Hindlimb muscle (tissue), 1 donor: ENCODE measurements around the gene SYNJ2. TPM values are rescaled to one million over a fixed set of nuclear protein-coding genes. Genes with fewer than 3 reads are reported as not detected.
"Not testable (repeated sequence)": the region's sequence is repeated elsewhere in the genome, so short reads cannot be mapped to it uniquely, and the experiment has no call there.

Experiments
- DNase-seq: peaks from one replicate; pipeline ENCODE4 v3.0.0-alpha.2; 2013
- polyA plus RNA-seq: library from polyadenylated mRNA; unstranded; fragments of 120-200 nt; gene quantifications from one replicate; pipeline ENCODE4 v1.2.1, GENCODE V29; 2013; ENCODE audit not compliant: insufficient read length

Gene SYNJ2, protein sequence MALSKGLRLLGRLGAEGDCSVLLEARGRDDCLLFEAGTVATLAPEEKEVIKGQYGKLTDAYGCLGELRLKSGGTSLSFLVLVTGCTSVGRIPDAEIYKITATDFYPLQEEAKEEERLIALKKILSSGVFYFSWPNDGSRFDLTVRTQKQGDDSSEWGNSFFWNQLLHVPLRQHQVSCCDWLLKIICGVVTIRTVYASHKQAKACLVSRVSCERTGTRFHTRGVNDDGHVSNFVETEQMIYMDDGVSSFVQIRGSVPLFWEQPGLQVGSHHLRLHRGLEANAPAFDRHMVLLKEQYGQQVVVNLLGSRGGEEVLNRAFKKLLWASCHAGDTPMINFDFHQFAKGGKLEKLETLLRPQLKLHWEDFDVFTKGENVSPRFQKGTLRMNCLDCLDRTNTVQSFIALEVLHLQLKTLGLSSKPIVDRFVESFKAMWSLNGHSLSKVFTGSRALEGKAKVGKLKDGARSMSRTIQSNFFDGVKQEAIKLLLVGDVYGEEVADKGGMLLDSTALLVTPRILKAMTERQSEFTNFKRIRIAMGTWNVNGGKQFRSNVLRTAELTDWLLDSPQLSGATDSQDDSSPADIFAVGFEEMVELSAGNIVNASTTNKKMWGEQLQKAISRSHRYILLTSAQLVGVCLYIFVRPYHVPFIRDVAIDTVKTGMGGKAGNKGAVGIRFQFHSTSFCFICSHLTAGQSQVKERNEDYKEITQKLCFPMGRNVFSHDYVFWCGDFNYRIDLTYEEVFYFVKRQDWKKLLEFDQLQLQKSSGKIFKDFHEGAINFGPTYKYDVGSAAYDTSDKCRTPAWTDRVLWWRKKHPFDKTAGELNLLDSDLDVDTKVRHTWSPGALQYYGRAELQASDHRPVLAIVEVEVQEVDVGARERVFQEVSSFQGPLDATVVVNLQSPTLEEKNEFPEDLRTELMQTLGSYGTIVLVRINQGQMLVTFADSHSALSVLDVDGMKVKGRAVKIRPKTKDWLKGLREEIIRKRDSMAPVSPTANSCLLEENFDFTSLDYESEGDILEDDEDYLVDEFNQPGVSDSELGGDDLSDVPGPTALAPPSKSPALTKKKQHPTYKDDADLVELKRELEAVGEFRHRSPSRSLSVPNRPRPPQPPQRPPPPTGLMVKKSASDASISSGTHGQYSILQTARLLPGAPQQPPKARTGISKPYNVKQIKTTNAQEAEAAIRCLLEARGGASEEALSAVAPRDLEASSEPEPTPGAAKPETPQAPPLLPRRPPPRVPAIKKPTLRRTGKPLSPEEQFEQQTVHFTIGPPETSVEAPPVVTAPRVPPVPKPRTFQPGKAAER (N-terminal part only)
- polyA plus RNA-seq = 9.8 TPM

DNA sequence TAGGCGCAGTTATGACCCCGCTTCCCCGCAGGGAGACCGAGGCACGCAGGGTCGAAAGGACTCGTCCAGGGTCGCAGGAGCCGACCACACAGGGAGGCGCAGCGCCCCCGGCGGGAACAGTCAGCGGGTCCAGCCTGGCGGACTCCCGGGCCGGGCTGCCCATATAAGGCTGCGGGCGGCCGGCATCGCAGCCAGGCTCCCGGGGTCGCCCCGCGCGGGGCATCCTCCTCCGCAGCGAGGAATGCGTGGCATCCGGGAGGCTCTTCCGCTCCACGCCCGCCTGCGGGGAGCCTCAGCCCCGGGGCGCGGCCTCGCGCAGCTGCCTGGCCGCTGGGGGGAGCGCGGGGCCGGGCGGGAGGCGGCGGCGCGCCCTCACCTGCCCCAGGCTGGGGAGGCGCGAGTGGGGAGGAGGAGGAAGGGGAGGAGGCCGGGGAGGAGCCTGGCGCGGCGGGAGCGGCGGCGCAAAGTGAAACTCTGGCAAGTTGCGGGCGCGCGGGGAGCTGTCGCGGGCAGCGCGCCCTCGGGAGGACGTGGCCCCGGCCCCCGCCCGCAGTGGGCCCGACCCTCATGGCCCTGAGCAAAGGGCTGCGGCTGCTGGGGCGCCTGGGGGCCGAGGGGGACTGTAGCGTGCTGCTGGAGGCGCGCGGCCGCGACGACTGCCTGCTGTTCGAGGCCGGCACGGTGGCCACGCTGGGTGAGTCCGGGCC, at the start of gene SYNJ2:
Gene SYNJ2 (plus strand): TSS at position 469 of the 707 bp plus-strand sequence. CDS start 99 bp downstream, at position 568.
- DNase-seq = peak; percentile 72

DNA sequence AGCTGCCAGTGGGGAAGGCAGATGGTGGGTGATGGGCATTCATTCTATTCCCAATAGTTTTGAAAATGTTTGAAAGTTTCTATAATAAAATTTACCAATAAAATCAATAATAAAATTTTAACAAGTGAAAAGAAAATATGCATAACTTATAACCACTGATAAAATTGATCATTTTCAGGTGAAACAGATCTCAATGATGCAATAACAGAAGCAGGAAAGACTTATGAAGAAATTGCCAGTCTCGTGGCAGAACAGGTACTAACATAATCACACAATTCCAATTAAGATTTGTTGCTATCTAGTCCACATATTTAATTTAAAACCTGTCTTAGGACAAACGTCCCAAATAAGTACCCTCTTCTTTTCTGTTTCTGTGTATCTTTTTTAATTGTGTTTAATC, 45.9 kb upstream of the SYNJ2 start:
- no peak for DNase-seq

DNA sequence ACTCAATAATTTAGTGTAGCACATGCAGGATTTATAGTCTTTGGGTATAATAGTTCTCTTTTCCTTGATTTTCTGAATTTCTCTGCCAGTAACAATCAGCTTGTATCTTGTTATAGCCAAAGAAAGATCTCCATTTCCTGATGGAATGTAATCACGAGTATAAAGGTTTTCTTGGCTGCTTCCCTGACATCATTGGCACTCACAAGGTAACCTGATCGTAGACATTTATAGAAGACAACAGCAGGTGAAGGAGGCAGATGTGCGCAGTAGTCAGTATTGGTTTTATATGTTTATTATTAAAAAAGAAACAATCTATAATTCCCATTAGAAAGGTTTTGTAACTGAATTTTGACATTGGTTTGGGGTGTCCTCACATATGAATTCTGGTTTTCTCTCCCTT, 44.3 kb upstream of the SYNJ2 start:
- DNase-seq = no peak

DNA sequence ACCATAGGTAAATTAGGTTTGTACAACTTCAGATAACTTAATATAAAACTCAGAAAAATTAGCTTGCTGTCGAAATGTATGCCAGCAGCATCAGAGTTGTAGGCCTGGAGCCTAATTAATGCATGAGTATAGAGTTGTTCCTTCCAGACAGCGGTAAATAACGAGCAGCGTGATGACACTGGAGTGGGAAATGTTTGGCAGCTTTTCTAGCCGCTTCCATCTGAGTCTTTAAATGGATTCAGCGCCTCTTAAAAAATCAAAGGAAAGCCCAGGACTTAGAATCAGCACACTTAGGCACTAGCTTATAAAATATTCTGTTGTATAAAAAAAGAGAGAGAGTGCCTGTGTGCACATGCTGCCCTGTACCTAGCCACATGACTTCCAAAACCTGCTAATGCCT, 43.7 kb upstream of the SYNJ2 start:
- no peak for DNase-seq

DNA sequence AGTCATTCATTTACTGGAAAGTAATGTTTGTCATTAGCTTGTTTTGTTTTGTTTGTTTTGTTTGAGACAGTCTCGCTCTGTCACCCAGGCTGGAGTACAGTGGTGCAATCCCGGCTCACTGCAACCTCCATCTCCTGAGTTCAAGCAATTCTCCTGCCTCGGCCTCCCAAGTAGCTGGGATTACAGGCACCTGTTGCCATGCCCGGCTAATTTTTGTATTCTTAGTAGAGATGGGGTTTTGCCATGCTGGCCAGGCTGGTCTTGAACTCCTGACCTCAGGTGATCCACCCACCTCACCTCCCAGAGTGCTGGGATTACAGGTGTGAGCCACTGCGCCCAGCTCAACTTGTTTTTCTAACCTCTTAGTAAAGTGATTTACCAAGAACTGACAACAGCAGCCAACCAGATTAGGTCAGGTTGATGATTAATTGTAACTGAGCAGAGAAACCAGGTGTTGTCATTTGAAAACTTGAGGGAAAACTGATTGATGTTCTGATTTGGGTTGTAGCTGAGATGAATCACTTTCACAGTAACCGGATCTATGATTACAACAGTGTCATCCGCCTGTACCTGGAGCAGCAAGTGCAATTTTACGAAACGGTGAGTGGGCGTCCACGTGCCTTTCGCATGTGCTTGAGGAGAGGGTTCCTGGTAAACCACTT, 41.2 kb upstream of the SYNJ2 start:
- not testable (repeated sequence) for DNase-seq

DNA sequence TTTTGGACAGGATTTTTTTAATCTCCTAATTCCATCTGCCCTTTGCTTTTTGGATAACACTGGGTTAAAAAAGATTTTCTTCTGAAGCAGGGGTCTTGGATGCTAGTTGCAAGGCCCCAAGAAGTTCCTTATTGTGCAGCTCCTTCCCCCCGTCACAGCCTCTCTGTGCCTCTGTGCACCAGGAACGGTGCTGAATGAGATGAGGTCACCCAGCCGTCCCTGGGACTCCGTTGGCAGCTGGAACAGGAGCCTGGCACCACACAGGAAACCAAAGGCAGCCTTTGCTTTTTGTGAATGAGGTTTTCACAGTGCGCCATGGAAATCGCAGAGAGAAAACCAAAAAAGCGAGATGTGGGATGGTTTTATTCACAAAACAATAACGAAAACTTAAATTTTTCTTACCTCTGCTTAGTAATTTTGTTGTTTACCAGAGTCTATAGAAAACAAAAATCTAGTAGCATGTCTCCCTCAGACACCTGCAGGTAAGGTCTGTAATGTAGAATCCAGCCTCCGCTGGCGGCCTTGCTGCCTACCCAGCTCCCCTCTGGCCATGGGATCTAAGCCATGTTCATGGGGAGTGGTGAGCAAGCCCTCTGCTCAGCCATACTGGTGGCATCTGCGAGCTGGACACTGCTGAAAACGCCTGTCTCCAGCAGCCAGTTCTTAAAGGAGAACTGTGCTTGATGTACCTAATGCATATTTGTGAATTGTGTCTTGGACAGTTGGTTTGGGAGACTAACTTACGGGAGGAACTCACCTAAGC, 40.4 kb upstream of the SYNJ2 start:
- no peak for DNase-seq

DNA sequence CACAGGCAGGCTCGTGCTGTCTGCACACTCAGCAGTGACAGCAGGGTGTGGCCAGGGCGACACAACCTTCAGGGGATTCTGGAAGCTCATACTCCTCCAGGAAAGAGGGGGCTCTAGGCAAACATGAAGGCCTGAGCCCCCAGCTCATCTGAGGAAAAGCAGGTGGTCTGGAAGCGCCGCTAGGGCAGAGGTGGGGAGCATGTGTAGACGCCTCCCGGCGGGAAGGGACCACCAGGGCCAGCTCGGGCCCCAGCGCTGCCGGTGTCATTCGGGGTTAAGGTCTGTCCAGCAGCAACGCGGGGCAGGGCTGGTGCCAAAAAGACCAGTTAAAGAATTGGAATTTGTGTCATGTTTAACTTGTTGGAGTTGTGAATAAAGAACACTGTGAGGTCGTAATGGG, 39.3 kb upstream of the SYNJ2 start:
- DNase-seq = no peak

DNA sequence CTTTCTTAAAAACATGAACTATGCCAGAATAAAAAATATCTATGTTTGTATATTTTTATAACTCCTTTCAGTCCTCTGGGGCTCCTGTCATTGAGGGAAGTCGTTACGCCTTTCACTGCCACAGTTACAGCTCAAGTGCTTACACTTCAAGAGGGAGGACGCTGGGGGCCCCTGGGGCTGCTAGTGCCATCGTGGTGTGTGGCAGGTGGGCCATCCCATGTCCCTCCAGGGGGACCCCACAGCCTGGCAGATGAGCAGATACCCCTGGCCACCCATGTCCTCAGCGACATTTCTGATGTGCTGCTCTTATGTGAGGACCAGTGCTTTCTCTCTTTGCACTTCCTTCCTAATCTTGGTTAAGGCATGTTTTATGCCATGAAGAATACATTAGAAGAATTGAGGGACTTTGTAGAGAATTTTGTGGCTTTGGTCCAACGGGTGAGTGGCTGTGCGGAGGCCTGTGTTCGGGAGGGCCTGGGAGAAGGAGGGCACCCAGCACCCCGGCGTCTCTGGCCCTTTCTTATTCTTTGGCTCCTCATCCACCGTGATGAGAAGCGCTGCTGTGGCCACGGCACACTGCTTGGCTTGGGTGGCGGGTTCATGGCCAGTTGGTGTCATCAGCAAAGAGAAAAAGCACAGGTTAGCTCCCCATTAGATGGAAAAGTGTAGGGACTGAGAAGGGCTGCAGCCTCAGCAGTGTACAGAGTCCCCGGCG, 38.3 kb upstream of the SYNJ2 start:
- DNase-seq = no peak

DNA sequence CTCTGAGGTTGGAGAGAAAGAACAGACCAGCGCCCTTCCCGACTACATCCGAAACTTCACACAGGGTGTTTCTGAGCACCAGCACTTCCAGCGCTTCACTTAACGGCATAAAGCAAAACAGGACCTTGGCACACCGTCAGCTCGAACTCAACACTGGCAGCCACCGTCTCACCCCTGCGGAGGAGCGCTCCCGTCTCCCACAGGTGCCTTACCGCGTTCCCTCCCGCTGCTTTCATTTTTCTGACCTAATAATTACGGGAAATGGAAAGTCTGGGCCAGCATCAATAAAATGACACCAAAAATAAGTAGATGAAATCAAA, 37.7 kb upstream of the SYNJ2 start:
- DNase-seq = no peak

DNA sequence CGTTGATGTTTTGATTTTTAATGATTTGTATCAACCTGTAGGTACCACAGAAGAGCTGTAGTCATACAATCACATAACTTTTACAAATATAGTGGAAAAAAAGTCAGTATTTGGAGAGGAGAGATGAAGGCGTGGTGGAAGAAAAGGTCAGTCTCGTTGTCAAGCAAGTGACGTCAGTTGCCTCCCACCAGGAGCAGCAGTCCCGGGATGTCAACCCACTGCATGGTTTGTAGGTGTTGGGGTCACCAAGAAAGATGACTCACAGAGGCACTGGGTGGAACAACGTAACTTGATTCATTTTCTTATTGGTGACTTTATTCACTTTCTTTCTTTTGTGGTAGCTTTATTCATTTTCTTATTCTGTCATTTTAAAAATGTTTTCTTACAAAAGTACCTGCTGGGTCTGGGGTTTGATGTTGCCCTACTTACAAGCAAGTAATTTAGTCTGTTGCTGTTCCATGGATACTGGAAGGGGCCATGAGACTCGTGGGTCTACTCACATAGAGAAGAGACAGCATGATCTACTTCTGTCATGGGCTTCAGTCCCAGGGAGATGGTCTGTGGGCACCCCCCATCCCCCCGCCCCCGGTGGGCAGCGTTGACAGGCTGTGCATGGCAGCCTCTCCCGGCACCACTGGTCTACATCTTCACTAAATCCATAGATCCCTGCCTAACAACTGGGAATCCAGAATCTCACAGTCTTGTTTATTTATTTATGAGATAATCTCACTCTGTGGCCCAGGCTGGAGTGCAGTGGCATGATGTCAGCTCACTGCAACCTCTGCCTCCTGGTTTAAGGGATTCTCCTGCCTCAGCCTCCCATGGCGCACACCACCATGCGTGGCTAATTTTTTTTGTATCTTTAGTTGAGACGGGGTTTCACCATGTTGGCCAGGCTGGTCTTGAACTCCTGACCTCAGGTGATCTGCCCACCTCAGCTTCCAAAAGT, 36.4 kb upstream of the SYNJ2 start:
- no peak for DNase-seq

DNA sequence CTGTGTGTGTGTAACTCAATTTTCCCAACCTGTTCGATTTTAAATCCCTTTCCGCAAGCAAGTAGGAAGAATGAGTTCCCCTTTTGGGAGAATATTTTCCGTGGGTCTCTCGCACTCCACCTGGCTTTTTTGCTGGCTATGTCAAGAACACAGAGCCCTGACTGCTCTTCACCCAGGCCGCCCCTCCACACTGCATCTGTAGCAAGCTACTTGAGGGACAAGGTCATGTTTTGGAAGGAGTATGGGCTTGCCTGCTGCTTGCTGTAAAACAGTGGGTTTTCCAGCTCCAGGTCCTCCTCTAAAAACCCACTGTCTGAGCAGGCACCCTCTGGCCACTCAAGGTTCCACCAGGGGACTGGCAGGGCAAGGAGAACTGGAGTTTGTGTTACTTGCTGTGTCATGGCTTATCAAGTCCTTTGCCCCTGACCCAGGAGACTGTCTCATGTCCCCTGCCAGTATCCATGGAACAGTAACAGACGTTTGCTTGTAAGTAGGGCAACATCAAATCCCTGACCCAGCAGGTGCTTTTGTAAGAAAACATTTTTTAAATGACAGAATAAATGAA, 35.5 kb upstream of the SYNJ2 start:
- DNase-seq = no peak

DNA sequence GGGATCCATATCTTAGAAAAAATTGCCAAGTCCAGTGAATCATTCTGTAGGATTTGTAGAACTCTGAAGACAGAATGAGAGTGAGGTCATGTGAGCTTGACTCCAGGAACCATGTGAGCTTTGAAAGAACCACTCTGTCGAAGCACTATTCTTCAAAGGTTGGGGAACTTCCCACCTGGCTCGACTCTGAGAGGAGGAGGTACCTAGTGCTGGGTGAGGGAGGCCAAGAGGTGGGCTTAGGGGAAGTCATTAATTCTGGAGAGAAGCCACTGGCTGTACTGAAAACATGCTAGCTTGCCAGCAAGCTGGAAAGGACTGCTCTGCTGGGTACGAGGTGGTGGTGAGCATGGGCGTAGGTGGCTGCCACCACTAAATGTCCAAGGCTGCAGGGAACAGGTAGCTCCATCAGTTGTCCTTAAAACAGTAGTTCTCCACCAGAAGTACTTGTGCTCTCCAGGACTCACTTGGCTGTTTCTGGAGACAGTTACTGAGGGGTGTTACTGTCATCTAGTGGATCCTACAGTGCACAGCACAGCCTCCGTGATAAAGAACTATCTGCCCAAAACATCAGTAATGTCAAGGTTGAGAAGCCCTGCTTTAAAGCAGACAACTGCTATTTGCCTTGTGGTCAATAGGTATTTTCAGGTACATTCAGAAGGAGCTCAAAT, 34.7 kb upstream of the SYNJ2 start:
- DNase-seq = peak; percentile 38

DNA sequence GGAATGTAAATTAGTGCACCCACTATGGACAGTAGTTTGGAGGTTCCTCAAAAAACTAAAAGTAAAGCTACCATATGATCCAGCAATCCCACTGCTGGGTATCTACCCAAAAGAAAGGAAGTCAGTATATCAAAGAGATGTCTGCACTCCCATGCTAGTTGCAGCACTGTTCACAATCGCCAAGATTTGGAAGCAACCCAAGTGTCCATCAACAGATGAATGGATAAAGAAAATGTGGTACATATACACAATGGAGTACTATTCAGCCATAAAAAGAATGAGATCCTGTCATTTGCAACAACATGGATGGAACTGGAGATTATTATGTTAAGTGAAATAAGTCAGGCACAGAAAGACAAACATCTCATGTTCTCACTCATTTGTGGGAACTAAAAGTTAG, 30.8 kb upstream of the SYNJ2 start:
- not testable (repeated sequence) for DNase-seq

DNA sequence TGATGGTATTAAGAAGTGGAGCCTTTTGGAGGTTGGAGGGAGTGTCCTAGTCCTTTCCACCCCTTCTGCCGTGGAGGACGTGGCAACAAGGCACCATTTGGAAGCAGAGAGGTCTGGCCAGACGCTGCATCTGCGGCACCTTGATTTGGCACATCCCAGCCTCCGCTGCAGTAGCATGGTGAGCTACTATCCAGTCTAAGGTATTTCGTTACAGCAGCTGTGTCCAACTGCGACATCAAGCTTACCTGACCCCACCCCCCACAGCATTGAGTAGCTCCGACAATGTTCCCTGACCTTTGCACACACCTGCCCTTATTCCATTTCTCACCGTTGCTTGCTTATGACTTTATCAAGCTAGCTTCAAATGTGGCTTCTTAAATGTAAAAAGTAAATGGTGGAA, 29.8 kb upstream of the SYNJ2 start:
- no peak for DNase-seq

DNA sequence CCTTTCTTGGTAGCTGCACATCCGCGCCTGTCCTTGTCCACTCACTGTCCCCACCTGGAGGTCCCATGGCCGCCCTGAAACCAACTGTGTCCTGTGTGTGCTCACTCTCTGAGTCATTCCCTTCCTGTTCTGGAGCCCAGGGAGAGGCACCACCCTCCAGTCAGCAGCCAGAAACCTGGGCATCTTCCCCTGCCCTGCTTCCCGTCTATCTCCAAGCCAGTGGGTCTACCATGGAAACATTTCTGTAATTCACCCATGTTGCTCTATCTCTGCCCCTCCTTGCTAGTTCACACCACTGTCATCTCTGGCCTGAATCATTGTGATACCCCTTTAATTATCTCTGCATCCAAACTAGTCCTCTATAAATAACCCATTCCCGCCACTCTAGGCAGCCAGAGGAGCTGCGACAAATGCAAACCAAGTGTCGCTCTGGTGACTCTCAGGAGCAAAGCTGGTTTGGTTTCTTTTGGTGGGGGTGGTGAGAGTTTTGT, 28.8 kb upstream of the SYNJ2 start:
- DNase-seq = no peak

DNA sequence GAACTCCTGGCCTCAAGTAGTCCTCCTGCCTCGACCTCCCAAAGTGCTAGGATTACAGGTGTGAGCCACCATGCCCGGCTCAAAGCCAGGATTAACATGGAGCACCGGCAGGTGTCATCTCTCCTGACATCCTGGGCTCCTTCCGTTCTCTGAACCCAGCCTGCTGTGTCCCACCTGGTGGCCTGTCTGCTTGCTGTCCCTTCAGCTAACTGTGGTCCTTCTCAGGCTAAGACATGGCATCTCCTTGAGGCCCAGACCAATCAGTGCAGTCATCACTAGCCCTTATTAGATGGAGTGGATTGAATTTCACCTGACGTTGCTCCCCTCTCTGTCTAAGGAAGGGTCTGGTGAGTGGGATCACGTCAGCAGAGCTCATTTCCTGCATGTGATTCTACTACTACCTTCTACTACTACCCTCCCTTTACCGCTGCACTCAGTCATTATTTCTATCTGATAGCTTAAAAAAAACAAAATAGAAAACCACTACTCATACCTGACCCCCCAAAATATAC, 28.0 kb upstream of the SYNJ2 start:
- no peak for DNase-seq
